Adipocyte (in vitro differentiated cells): ENCODE results near the gene AMELX.

Source experiments
- DNase-seq: peaks from one replicate; pipeline ENCODE4 v3.0.0-alpha.2; 2015; ENCODE audit warnings: low read depth
- H3K27me3 ChIP-seq: replicated peaks from 2 replicates; pipeline ENCODE4 v1.7.0; 2013; ENCODE audit warnings: mild to moderate bottlenecking, low read length, moderate library complexity; ENCODE audit not compliant: control insufficient read depth, insufficient read depth
- H3K36me3 ChIP-seq: 2 replicates; pipeline ENCODE4 v1.7.0; 2013; ENCODE audit warnings: low read length, mild to moderate bottlenecking, moderate library complexity; ENCODE audit not compliant: control insufficient read depth, insufficient read depth, severe bottlenecking
- H3K4me1 ChIP-seq: 2 replicates; pipeline ENCODE4 v1.7.0; 2013; ENCODE audit warnings: mild to moderate bottlenecking, low read length, moderate library complexity; ENCODE audit not compliant: control insufficient read depth, insufficient read depth
- H3K4me3 ChIP-seq: 2 replicates; pipeline ENCODE4 v1.7.0; 2013; ENCODE audit warnings: mild to moderate bottlenecking, low read length, moderate library complexity
- H3K9ac ChIP-seq: 2 replicates; pipeline ENCODE4 v1.7.0; 2013; ENCODE audit warnings: mild to moderate bottlenecking, low read length, moderate library complexity
- H3K9me3 ChIP-seq: 2 replicates; pipeline ENCODE4 v1.7.0; 2013; ENCODE audit warnings: mild to moderate bottlenecking, low read length, moderate library complexity; ENCODE audit not compliant: control insufficient read depth

AMELX gene

DNA sequence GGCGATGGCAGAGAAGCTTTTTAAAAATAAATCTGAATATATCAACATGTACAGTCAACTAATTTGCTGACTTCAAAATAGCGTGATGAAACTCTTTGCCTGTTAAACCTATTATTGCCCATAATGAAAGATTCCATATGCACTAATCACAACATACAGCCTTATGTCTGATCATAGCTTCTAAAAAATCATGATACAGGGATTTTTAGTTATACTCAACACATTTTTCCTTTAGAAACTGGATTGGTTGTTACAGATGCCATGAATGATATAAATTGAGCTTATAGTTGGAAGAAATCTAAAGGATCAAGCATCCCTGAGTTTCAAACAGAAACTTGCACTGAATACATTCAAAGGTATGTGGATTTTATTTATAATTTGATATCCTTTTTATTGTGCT, at the start of gene AMELX:
Gene AMELX (plus strand): TSS at position 301 of the 400 bp plus-strand sequence. CDS start 1,376 bp downstream, outside the sequence.
- no peak for DNase-seq
- H3K9me3 ChIP-seq = no peaks in the 10 kb centered on the region
- H3K4me1 ChIP-seq = peaks cover 8% of the 10 kb centered on the region
- H3K36me3 ChIP-seq = no peaks in the 10 kb centered on the region
- no peak within 1 kb of the TSS for H3K9ac ChIP-seq
- H3K4me3 ChIP-seq = no peak within 1 kb of the TSS
- H3K27me3 ChIP-seq = no peaks in the 10 kb centered on the region

DNA sequence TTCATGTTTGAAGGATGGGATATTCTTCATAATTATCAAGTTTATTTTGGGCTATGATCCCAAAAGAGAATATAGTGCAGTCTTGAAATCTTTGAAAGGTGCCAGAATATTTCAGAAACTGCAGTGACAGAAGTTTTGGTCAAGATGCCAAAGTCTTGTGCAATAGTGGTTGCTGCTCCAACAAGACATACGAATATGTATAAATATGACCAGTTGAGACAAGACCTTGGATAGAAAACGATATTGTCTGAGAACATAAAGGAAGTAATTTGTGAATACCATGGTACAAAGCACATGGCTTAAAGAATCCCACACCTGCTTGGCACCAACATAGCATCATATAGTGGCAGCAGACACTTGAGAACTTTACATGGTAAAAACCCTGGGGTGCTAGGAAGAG, 48.6 kb upstream of the AMELX start:
- no peaks in the 10 kb centered on the region for H3K36me3 ChIP-seq
- H3K9ac ChIP-seq = no peak overlapping the region
- H3K27me3 ChIP-seq = no peaks in the 10 kb centered on the region
- no peaks in the 10 kb centered on the region for H3K9me3 ChIP-seq
- peaks cover 35% of the 10 kb centered on the region for H3K4me1 ChIP-seq
- DNase-seq = peak; percentile 72
- no peak overlapping the region for H3K4me3 ChIP-seq

DNA sequence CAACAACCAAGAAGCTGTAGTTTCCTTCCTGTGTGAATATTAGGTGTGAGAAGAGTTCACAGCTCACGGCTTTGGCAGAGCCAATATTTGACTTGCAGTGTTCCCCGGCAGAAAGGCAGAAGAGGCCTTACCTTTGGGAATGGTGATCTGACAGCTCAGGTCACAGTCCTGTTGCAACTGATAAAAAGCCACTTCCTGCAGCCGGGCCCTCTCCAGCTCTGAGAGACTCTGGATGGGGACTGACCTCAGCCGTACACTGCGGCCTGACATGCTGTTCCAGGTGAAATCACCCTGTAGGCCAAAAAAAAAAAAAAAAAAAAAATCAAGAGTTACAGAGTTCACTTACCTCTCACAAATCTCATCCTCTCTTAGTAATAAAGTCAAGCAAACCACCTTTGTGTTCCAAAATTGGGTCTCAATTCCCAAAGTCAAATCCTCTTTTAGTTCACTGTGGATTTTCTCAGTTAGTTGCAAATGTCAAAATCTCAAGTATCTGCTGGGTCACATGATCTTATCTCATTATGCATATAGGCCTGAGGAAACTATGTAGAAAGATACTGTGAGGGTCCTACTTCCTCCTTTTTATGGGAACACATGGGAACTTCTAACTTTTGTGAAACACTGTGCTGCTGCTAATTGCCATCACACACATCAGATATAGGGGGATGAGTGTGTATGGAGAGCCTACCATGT, 38.6 kb upstream of the AMELX start:
- Histone ChIP-seq H3K9ac (no peak overlapping the region), H3K4me3 (no peak overlapping the region), H3K9me3 (no peaks in the 10 kb centered on the region), H3K4me1 (peaks cover 5% of the 10 kb centered on the region), H3K36me3 (peaks cover 8% of the 10 kb centered on the region), H3K27me3 (no peaks in the 10 kb centered on the region)
- DNase-seq = no peak

DNA sequence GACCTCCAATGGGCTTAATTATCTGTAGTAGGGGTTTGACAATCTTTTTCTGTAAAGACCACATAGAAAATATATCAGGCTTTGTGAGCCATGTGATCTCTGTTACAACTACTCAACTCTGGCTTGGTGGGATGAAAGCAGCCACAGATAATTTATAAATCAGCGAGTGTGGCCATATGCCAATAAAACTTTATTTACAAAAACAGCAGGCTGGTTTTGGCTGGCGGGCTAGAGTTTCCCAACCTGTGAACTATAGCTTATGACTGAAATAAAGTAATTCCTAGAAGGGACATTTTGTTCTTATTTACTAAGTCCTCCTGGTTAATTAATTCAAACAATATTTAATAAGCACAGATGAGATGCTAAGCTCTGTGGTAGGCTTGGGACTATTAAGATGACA, 35.9 kb upstream of the AMELX start:
- no peak overlapping the region for H3K9ac ChIP-seq
- H3K4me3 ChIP-seq = no peak overlapping the region
- peaks cover 5% of the 10 kb centered on the region for H3K36me3 ChIP-seq
- DNase-seq = no peak
- H3K4me1 ChIP-seq = peaks cover 5% of the 10 kb centered on the region
- H3K9me3 ChIP-seq = no peaks in the 10 kb centered on the region
- no peaks in the 10 kb centered on the region for H3K27me3 ChIP-seq

DNA sequence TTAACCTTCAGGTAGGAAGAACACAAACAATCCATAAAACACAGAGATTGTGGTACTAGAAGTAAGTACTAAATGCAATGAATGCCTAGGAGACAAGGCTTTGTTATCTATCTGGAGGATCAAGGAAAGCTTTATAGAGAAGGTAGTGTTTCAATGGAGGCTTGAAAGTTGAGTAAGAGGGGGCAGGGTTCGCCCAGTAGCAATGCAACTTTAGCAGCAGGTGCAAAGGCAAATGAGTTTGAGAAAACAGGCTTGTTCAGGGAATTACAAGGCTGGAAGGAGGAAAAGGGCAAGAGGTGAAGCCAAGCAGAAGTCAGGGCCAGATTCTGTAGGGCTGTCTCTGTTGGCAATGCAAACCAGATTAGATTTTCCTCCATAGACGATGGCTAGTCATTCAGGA, 35.5 kb upstream of the AMELX start:
- Histone ChIP-seq H3K4me3 (no peak overlapping the region), H3K36me3 (peaks cover 4% of the 10 kb centered on the region), H3K9ac (no peak overlapping the region), H3K27me3 (no peaks in the 10 kb centered on the region), H3K9me3 (no peaks in the 10 kb centered on the region), H3K4me1 (peaks cover 5% of the 10 kb centered on the region)
- no peak for DNase-seq

DNA sequence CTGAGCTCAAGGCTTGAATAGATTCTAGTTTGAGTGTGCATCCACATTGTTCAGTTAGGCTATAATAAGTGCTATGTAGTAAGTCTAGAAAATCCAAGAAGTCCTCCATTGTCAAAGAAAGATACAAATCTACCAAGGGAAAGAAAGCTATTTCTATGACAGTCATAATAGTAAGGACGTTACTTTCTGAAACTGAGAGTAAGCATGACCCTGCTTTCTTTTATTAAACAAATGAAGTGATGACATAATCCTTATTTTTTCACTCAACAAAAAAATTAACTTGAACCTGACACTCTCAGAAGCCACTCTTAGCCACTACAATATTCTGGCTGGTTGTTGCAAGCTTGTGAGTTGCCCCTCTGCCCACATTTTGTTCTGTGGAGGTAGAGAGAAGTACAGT, 33.8 kb upstream of the AMELX start:
- H3K36me3 ChIP-seq = no peaks in the 10 kb centered on the region
- DNase-seq = no peak
- no peak overlapping the region for H3K4me3 ChIP-seq

DNA sequence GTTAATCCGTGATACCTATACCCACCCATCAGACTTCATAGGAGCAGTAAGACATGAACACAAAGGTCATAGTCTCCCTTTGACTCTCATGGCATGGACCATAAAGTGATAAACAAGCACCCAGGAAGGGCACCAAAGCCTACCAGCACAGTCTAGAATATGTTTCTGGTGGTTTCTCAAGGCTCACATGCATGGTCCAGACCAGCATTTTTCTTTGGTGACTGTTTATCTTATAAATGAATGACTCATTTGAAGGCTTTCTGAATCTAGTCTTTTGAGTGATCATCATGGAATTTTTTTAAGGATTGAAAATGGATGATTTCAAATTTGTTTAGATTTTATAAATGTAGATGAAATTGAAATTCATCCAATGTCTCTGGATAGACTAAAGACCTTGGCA, 32.0 kb upstream of the AMELX start:
- no peak overlapping the region for H3K4me3 ChIP-seq
- DNase-seq = peak; percentile 71
- no peaks in the 10 kb centered on the region for H3K9me3 ChIP-seq
- no peak overlapping the region for H3K9ac ChIP-seq
- H3K36me3 ChIP-seq = no peaks in the 10 kb centered on the region
- H3K27me3 ChIP-seq = no peaks in the 10 kb centered on the region
- H3K4me1 ChIP-seq = peaks cover 10% of the 10 kb centered on the region

More for the DNA sequence above, 33.8 kb upstream of the AMELX start:
- no peak overlapping the region for H3K9ac ChIP-seq
- no peaks in the 10 kb centered on the region for H3K27me3 ChIP-seq
- peaks cover 5% of the 10 kb centered on the region for H3K4me1 ChIP-seq
- no peaks in the 10 kb centered on the region for H3K9me3 ChIP-seq

DNA sequence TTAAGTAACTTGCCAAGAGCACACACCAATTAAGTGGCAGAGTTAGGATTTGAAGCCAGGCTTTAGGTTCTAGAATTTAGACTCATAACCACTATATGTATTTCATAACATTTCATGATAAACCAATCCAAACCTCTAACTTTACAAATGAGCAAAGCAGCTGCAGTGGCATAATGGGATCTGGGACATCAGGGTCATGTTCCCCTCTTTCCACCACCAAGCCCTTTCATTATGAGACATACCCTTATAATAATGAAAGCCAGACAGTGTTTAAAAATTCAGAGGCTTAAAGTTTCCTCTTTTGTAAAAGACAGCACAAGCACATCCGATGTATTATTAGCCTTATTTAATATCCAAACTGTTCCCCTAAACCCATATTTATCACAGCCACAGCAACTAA, 28.3 kb upstream of the AMELX start:
- H3K9me3 ChIP-seq = no peaks in the 10 kb centered on the region
- no peaks in the 10 kb centered on the region for H3K27me3 ChIP-seq
- H3K4me3 ChIP-seq = peak overlapping the region; percentile 51
- no peak for DNase-seq
- no peaks in the 10 kb centered on the region for H3K36me3 ChIP-seq
- peaks cover 12% of the 10 kb centered on the region for H3K4me1 ChIP-seq
- peak overlapping the region; percentile 49 for H3K9ac ChIP-seq

DNA sequence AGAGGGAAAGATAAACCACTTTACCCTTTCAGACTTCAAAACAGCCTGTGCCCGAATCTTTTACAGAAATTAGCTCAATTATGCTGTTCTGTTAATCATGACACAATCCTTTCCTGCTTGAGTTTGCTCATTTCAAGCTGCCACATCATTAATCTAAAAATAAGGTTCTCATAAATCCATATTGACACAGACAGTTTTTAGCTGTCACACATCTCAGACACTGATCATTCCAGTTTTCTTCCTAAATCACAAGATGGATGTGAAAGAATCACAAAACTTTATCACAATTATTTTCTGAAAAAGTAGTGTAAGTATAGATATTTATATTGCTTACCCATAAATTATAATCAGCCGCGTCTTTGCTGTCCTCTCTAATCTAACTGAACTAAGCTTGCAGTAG, 27.9 kb upstream of the AMELX start:
- no peak for DNase-seq
- Histone ChIP-seq H3K9me3 (no peaks in the 10 kb centered on the region), H3K36me3 (no peaks in the 10 kb centered on the region), H3K27me3 (no peaks in the 10 kb centered on the region), H3K9ac (peak overlapping the region; percentile 49), H3K4me1 (peaks cover 12% of the 10 kb centered on the region), H3K4me3 (peak overlapping the region; percentile 51)

DNA sequence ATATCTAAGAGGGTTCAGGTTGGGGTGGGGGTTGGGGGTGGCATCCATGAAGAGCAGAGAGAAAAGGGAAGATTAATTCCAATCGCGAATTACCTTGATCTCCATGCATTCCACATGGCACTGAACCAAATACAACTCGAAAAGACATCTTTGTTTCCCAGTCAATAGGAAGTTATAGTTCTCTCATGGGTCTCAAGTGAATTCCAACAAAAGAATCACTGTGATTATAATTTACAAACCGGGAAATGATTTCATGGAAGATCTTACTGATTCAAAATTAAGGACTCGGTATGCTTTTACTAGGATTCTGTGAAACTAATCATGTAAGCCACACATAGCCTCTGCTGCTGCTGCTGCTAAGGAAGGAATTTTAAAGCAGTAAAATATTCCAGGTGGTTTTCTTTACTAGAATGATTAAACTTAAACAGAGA, 26.6 kb upstream of the AMELX start:
- Histone ChIP-seq H3K9ac (peak overlapping the region; percentile 49), H3K4me3 (no peak overlapping the region), H3K9me3 (no peaks in the 10 kb centered on the region), H3K27me3 (no peaks in the 10 kb centered on the region), H3K36me3 (no peaks in the 10 kb centered on the region), H3K4me1 (peaks cover 15% of the 10 kb centered on the region)
- no peak for DNase-seq

DNA sequence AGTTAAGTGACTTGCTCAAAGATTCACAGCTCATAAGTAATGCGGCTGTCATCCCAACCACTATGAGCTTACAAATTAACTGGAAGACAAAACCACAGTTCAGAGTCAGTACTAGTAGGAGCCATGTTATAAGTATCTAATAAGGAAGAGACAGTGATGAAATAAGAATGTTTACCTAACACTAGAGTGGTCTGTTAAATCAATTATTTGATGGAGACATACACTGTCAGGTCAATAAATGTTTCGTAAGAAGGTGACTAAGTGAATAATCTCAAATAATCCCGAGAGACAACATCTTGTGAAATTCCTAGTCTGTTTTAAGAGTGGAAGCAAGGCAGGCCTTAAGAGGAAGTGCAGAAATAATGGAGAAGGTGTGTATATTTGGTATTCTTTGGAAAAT, 25.8 kb upstream of the AMELX start:
- DNase-seq = no peak
- H3K4me3 ChIP-seq = no peak overlapping the region
- peaks cover 24% of the 10 kb centered on the region for H3K4me1 ChIP-seq
- no peaks in the 10 kb centered on the region for H3K36me3 ChIP-seq
- no peak overlapping the region for H3K9ac ChIP-seq
- no peaks in the 10 kb centered on the region for H3K9me3 ChIP-seq
- no peaks in the 10 kb centered on the region for H3K27me3 ChIP-seq

DNA sequence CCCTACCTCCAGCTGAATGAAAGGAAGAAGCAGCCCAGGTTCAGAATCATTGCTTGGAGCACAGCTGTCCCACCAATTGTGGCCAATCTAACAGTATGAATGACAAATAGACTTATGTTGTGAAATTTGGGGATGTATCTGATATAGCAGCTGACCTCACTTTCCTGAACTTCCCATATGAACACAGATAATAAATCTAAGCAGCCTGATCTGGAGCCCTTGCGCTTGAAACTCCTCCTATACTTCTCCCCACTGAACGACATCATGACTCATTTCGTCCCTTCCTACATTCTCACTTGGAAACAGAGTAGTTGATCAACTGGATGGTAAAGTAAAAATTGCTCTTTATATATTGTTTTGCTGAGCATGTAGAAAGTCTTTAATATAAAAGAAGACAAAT, 24.2 kb upstream of the AMELX start:
- no peaks in the 10 kb centered on the region for H3K27me3 ChIP-seq
- no peak overlapping the region for H3K4me3 ChIP-seq
- no peaks in the 10 kb centered on the region for H3K36me3 ChIP-seq
- no peak for DNase-seq
- H3K4me1 ChIP-seq = peaks cover 30% of the 10 kb centered on the region
- H3K9ac ChIP-seq = no peak overlapping the region
- H3K9me3 ChIP-seq = no peaks in the 10 kb centered on the region
